Middle frontal gyrus (tissue), 1 donor: ENCODE results near the gene IL6R.
A peak's percentile ranks its signal among the peaks of the same experiment; 100 is the strongest.
"Not testable (repeated sequence)": the region's sequence is repeated elsewhere in the genome, so short reads cannot be mapped to it uniquely, and the experiment has no call there.

Source experiments
- DNase-seq: peaks from one replicate; pipeline ENCODE4 v3.0.0-alpha.2; 2015; ENCODE audit warnings: low spot score; ENCODE audit errors: extremely low spot score

Gene IL6R

GRCh38 chr1:154406572-154406879 is 1.4 kb downstream of the IL6R start:
- DNase-seq: no peak

DNA sequence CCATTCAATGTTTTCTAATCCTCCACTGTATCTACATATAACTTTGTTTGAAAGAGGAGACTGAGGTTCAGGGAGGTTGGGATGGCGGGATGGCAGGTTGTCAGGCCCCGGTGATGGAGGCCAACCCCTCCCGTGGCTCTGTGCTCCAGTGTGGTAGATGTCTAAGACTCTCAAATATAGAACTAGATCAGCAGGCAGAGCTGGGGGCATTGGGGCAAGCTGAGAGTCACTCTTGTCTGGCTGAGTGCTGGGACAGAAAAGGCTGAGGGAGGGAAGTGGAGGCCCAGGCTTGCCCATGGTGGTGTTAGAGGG is 1.7 kb downstream of the IL6R start:
- DNase-seq: no peak

DNA sequence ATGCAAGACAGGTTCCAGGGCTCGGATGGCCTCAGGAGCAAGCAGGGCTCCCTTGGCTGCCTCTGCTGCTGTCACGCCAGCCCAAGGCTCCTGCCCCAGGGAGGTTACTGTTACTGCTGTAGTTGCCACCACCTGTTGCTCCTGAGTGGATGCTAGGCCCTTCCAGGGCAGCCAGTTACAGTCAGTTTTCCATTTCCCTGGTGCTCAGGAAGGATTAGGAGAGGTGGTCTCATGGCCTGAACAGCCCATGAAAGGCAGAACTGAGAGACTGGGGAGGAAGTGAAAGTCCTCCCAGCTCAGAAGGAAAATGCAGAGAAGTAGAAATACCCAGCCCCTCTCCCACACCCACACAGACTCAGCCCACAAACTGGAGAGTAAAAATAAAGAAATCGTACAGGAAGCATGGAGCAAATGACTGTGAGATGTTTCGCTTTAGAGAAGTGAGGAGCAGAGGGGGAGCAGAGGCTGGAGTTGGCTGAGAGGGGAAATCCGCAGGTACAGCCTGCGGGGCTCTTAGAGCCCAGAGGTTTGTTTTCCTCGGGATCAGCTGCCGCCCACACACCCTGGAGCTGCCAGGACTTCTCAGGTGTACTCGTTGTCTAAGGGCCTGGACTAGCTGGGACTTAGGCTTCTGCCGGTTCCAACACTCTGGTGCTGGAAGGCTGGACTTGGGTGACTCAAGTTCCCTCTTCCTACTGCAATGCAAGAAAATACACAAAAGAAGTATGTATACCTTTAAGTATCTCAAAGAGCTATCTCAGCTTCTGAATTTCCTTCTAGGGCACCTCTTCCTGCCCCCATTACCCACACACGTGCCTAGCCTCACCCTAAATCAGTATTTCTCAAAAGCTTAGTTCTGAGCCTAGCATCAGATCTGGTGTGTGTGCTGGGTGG is 2.3 kb downstream of the IL6R start:
- peak; percentile 24 for DNase-seq

DNA sequence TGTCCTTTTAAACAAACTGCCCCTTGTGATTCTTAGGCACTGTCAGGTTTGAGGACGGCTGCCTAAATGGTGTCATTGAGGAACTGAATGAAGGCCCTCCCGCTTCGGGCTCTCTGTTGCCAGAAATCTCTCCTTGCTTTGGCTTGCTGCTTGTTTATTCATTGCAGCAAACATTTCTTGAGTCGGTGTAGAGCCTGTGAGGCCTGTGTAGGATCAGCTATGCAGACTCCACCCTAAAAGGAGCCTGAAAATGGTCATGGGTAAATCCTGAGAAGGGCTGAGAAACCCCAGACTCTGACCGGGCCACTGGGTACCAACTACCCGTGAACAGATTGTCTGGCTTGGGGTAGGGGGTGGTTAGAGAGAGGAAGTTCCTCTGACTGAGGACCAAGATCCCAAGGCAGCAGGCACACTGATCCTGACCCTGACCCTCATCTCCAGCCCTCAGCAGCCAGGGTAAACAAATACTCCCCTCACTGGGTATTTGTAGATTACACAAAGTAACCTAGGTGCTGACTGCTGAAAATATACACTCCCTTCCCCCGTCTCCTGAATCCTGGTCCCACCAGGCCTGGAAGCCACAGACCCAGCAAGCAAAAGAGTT is 3.1 kb downstream of the IL6R start:
- DNase-seq: no peak

- no peak for DNase-seq
Measured at GRCh38 chr1:154410185-154410827, 5.2 kb downstream of the IL6R start.

DNA sequence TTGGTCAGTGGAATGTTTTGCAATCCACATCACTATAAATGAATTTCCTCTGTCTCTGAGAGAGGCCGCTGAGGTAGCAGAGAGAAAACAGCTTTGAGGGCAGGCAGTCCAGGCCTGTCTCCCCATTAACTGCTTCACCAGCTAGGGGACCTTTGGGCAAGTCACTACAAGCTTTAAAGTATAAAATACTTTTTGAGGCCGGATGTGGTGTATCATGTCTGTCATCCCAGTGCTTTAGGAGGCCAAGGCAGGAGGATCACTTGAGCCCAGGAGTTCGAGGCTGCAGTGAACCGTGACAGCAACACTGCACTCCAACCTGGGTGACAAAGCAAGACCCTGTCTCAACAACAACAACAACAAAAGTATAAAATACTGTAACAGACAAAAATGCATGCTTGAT is 6.4 kb downstream of the IL6R start:
- DNase-seq: no peak

GRCh38 chr1:154413177-154413783 is 8.1 kb downstream of the IL6R start:
- no peak for DNase-seq

DNA sequence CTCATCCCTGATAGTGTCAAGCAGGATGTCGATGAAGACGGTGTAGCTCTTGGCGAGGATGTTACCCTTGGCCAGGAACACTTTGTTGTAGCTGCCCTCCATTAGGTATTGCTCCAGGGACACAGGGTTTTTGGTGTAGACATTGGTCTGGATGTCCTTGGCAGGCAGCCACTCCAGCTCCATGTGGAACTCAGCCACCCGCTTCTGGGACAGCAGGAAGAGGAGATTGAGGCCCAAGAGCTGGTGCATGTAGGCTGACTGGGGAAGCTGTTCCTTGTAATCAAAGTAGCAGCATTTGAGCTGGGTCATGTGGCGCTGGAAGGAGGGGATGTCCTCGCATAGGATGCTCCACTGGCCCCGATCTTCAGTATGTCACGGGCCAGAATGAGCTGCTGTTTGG is 9.5 kb downstream of the IL6R start:
- no peak for DNase-seq

DNA sequence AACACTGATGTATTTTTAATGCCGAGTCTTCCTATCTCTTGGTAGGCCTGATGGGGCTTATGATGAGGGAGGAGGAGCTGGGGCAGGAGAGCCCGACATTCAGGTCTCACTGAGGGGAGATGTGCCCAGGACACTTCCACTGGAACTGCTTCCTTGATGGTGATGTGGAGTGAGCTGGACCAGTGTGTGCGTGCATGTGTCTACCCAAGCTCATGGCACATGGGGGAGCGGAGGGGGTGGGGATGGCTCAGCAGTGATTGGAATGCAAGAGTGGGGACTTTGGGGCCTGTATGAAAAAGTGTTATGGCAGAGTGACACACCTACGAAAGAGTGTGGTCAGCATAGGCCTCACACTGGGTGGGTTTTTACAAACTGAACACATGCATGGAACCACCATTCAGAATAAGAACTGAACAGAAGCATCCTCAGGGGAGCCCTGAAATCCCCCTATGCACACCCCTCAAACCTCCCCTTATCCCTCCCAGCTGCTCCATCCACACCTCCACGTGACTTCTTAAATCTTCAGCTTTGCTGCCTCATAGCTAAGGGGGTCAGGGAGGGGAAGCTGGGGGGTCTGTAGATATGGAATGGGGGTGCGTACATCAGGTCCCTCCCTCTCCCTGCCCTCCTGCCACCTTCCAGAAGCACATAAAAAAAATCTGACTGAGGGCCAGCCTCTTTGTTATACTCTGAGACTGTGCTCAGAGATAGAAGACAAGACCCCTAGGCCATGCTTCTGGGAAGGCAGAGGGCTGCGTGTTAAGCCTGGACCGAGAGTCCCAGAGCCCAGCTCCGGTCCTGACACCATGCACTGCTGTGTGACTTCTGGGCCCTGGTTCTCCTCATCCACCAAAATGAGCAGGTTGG is 11.6 kb downstream of the IL6R start:
- DNase-seq: no peak

DNA sequence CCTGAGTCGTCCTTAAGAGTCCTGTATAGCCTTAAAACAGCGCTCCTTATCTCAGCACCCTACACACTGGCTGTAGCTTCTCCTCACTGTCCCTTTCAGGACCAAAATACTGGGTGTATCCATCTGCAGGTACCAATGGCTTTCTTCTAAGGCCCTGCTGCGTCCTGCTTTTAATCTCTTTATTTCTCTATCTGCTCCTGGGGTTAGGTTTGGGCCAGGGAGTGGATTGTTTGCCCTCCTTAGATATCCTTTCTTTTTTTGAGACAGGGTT is 12.1 kb downstream of the IL6R start:
- DNase-seq: no peak

DNA sequence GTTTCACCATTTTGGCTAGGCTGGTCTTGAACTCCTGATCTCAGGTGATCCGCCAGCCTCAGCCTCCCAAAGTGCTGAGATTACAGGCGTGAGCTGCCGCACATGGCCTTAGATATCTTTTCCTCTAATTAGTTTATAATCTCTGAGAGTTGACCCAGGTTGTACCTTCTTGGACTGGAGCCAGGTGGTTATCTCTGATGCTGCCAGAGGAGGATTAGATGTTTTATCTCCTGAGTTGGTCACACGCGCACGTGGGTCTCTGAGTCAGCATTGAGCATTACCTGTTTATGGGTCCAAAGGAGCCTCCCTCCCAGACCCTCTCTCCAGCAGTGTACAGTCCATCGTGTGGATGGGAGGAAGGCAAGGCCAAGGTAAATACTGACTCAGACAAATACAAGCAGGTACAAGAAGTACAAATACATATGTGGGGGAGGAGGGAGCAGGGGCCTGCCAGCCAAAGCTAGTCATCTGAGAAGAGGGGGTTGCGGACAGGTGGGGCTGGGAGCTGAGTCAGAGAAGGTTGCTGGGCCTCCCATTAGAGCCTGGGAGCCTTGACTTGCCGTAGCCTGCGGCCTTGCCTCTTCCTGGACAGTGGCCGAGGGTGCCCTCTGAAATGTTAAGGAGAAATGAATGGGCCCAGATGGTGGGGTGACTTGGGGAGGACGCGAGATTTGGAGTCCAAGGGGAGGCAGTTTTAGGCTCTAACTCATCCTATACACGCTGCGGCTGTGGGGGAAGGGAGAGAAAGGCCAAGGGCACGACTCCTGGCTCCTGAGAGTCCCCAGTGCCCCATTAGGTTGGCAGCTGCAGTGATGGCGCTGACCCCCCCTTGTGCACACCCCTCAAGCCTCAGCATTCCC is 13.1 kb downstream of the IL6R start:
- DNase-seq: no peak

- no peak for DNase-seq
Measured at GRCh38 chr1:154418923-154419619, 13.9 kb downstream of the IL6R start.

- peak; percentile 30 for DNase-seq
Measured at GRCh38 chr1:154419620-154420571, 14.8 kb downstream of the IL6R start.

DNA sequence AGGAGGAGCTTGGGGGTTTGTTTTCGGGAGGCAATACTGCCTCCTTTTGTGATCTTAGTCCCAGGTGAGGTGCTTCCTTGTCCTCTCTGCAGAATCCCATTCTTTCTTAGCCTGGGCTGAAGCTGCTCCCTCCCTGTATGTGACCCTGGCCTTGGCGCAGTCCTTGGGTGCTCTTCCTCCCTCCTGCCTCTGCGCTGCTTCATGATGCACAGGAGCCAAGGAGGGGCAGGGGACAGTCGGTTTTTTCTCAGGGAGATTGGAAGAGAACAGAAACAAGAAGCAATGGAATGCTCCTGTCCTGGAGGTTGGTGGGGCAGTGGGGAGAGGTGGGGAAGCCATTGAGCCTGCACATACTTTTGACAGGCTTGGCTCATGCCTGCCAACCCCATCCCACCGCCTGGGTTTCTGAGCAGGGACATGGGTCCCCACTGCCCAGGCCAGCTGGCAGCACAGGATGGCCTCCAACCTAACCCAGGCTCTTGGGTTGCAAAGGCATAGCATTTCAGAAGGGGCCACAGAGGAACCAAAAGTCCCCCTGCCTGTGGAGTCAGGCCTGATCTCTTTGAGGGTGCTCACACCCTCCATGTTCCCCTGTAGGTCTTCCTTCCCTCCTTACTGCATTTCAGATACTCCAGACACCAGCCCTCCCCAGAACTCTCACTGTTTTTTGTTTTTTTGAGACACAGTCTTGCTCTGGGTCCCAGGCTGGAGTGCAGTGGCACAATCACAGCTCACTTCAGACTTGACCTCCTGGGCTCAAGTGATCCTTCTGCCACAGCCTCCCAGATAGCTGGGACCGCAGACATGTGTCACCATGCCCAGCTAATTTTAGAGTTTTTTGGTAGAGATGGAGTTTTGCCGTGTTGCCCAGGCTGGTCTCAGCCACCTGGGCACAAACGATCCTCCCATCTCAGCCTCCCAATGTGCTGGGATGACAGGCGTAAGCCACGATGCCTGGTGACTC is 16.1 kb downstream of the IL6R start:
- no peak for DNase-seq

DNA sequence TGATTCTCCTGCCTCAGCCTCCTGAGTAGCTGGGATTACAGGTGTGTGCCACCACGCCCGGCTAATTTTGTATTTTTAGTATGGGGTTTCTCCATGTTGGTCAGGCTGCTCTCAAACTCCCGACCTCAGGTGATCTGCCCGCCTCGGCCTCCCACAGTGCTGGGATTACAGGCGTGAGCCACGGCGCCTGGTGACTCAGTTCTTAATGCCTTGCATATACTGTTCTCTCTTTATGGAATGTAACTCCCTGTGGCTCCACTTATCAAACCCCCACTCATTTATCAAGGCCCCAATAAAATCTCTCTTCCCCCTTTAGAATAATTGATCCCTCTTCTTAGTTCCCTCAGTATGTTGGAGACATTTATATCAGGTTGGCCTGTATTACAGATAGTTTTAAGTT is 16.9 kb downstream of the IL6R start:
- DNase-seq: not testable (repeated sequence)

DNA sequence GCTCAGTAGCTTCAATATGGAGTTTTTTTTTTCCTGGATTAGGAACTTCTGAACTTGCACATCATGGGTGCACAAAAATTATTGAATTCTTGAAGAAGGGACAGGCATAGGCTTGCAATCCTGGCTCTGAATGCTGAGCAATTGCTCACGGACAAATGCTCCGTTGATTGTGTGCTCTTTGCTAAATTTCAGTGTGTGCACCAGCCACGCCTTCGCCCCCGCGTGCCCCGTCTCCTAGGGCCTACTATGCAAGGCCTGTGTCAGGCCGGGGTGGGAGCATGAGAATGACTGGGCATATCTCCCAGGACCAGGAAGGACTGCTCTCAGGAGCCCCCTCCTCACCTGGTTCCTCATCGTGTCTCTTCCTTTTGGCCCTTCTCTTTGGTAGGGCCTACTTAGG is 17.4 kb downstream of the IL6R start:
- no peak for DNase-seq

- no peak for DNase-seq
Measured at GRCh38 chr1:154423304-154423987, 18.3 kb downstream of the IL6R start.
